ENCODE data around the gene AKAP13. TPM values are rescaled to one million over a fixed set of nuclear protein-coding genes. Genes with fewer than 3 reads are reported as not detected.

The AKAP13 gene
- polyA plus RNA-seq, 1 experiment: 15.5 TPM

GRCh38 chr15:85386261-85386660 is 5.9 kb downstream of the AKAP13 start:
- CTCF ChIA-PET: interaction anchor here (0.6 to 0.7 kb wide), 2 partner anchors 14 to 44 kb away, joined by 3 read pairs; no protein-coding TSS in a partner anchor
- no peak for DNase-seq (ENCODE audit: low read depth, low spot score)
- Histone ChIP-seq H3K27me3 (ENCODE audit: control insufficient read depth, insufficient read depth, low read length) (no peaks in the 10 kb centered on the region), H3K27ac (ENCODE audit: low read depth, low read length) (no peak overlapping the region), H3K4me3 (ENCODE audit: low read depth, low read length) (no peak overlapping the region), H3K9me3 (ENCODE audit: control insufficient read depth, insufficient read depth, low read length) (no peaks in the 10 kb centered on the region)
- POLR2A ChIA-PET: no interaction called here
- no peak for TF ChIP-seq CTCF (IDR thresholded peaks at IDR 0.05; ENCODE audit: low read depth, low read length)

DNA sequence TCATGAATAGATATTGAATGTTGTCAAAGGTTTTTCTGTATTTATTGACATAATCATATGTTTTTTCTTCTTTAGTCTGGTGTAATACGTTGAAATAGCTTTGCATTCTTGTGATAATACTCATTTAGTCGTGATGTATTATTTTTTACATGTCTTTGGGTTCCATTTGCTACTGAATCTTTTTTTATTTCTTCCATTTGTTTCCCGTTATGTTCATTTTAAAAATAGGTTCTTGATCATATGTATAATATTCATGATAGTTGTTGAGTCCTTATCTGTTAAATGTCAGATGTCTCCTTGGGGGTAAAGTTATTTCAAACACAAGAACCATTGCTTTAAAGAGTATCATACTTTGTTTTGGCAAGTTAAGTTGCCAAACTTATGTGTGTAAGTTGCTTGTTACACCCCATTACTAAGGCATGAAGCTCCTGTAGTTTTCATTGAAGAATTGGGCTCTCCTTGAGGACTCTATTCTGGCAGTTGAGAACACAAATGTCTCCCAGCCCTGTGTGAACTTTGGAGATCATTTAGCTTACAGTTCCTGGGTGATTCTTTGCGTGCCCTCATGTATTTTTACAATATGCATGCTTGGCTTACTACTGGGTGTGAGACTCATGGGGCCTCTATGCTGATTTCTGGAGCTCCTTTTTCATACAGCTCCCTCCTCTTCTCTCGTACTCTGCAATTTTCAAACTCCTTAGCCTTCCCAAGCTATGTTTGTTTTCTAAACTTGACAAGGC is 8.3 kb downstream of the AKAP13 start:
- no peak for DNase-seq (ENCODE audit: low read depth, low spot score)
- ChIA-PET POLR2A (interaction anchor here (0.7 to 1.5 kb wide), 2 partner anchors 8 to 27 kb away, joined by 3 to 4 read pairs; partner anchors contain the start of gene AKAP13), CTCF (interaction anchor here (1.0 kb wide), 1 partner anchor 97 kb away, joined by 5 read pairs; no protein-coding TSS in a partner anchor)
- H3K4me3 ChIP-seq (ENCODE audit: low read depth, low read length): no peak overlapping the region
- H3K9me3 ChIP-seq (ENCODE audit: control insufficient read depth, insufficient read depth, low read length): no peaks in the 10 kb centered on the region
- no peak for TF ChIP-seq CTCF (IDR thresholded peaks at IDR 0.05; ENCODE audit: low read depth, low read length)
- no peak overlapping the region for H3K27ac ChIP-seq (ENCODE audit: low read depth, low read length)
- no peaks in the 10 kb centered on the region for H3K27me3 ChIP-seq (ENCODE audit: control insufficient read depth, insufficient read depth, low read length)

DNA sequence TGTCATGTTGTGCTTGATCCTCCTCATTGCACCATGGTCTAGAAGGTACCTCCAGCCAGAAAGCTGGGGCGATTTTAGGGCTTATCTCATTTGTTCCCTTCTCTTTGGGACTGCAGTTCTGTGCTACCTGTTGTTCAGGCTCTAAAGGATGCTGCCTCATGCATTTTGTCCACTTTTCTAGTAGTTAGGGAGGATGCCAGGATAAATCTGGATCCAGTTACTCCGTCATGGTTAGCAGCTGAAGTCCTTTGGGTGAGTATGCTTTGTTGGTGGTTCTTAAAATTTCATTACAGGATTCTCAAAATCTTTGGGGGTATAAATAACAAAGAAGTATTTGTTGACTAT is 8.9 kb downstream of the AKAP13 start:
- Histone ChIP-seq H3K4me3 (ENCODE audit: low read depth, low read length) (no peak overlapping the region), H3K9me3 (ENCODE audit: control insufficient read depth, insufficient read depth, low read length) (no peaks in the 10 kb centered on the region), H3K27me3 (ENCODE audit: control insufficient read depth, insufficient read depth, low read length) (no peaks in the 10 kb centered on the region), H3K27ac (ENCODE audit: low read depth, low read length) (no peak overlapping the region)
- no peak for DNase-seq (ENCODE audit: low read depth, low spot score)
- no peak for TF ChIP-seq CTCF (IDR thresholded peaks at IDR 0.05; ENCODE audit: low read depth, low read length)
- POLR2A ChIA-PET: interaction anchor here (0.7 to 1.5 kb wide), 2 partner anchors 9 to 27 kb away, joined by 3 to 4 read pairs; partner anchors contain the start of gene AKAP13
- CTCF ChIA-PET: interaction anchor here (1.0 kb wide), 1 partner anchor 96 kb away, joined by 5 read pairs; no protein-coding TSS in a partner anchor

DNA sequence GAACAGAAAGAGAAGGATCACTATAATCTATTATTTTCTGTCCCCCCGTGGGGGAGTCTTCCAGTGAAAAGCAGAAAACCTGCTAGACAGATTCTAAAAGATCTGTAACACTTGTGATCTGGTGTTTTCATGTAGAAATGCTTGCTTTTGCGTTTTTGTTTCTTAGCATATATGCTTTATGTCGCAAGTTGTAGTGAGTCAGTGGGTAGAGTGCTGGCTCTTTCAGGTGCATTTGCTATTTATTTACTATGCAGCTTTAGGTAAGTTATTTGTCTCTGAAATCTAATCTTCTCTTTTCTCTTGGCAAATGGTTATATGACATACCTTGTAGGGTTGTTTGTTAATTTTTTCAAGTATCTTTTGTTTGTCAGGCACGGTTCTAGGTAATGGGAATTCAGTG is 9.4 kb downstream of the AKAP13 start:
- H3K4me3 ChIP-seq (ENCODE audit: low read depth, low read length): no peak overlapping the region
- CTCF ChIA-PET: no interaction called here
- POLR2A ChIA-PET: interaction anchor here (1.5 kb wide), 1 partner anchor 9 kb away, joined by 4 read pairs; the partner anchor contains the start of gene AKAP13
- no peaks in the 10 kb centered on the region for H3K9me3 ChIP-seq (ENCODE audit: control insufficient read depth, insufficient read depth, low read length)
- no peak overlapping the region for H3K27ac ChIP-seq (ENCODE audit: low read depth, low read length)
- no peak for TF ChIP-seq CTCF (IDR thresholded peaks at IDR 0.05; ENCODE audit: low read depth, low read length)
- DNase-seq (ENCODE audit: low read depth, low spot score): no peak
- H3K27me3 ChIP-seq (ENCODE audit: control insufficient read depth, insufficient read depth, low read length): no peaks in the 10 kb centered on the region

GRCh38 chr15:85393210-85393609 is 12.8 kb downstream of the AKAP13 start:
- POLR2A ChIA-PET: no interaction called here
- Histone ChIP-seq H3K9me3 (ENCODE audit: control insufficient read depth, insufficient read depth, low read length) (no peaks in the 10 kb centered on the region), H3K27me3 (ENCODE audit: control insufficient read depth, insufficient read depth, low read length) (no peaks in the 10 kb centered on the region), H3K27ac (ENCODE audit: low read depth, low read length) (no peak overlapping the region), H3K4me3 (ENCODE audit: low read depth, low read length) (no peak overlapping the region)
- TF ChIP-seq CTCF (IDR thresholded peaks at IDR 0.05; ENCODE audit: low read depth, low read length): no peak
- no peak for DNase-seq (ENCODE audit: low read depth, low spot score)
- CTCF ChIA-PET: no interaction called here

All from AG04450 (cell line).